Measurements from ENCODE around the gene LGI1.

LGI1 gene

DNA sequence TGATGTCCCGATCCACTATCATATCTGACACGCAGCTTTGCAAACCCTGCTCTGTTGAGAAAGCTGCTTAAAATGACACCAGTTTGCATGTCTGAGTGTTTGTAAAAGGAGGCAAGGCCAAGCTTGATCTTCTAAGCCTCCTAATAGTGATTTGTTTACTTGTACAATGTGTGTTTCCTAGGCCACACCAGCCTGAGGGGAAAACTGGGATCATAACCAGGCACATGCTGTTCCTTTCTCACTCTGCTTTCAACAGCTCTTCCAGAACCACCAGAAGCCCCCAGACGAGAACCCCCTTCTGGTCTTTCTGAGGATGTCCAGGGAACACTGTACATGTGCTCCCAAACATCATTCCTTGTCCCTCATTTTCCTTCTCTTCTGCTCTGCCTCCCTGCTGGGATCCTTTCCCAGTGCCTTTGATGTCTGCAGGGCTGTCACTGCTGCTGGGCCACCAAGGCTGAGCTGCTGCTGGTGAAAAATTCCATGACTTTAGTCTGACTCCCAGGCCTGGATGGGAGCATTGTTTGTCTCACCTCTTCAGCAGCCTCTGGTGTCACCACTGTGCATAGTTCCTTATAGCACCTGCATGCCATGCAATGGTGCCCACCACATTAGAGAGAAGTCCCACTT is 4.0 kb upstream of the LGI1 start:
- DNase-seq = no peak
- in situ Hi-C loops (cut with MboI; ENCODE audit: low pct_unique_long_range_greater_than_20kb, low sequenced_read_pairs) = no loop called here

DNA sequence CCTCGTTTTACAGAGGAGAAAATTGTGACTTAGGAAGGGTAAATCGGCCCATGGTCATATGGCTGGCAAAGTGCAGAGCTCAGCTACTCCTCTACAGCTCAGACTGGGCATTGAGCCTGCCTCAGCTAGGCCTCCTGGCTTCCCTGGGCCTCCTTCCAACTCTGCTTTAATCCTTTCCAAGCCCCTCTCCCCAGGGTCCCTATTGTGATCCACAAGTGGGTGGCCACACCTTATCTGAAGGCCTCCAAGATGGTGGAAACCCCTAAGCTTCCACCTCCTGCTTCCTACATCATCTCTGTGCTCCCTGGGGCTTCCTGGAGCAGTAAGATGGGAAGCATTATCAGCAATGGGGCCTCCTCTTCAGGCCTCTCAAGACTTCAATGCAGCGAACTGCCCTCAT is 3.0 kb upstream of the LGI1 start:
- DNase-seq = no peak
- in situ Hi-C loops (cut with MboI; ENCODE audit: low pct_unique_long_range_greater_than_20kb, low sequenced_read_pairs) = no loop called here

DNA sequence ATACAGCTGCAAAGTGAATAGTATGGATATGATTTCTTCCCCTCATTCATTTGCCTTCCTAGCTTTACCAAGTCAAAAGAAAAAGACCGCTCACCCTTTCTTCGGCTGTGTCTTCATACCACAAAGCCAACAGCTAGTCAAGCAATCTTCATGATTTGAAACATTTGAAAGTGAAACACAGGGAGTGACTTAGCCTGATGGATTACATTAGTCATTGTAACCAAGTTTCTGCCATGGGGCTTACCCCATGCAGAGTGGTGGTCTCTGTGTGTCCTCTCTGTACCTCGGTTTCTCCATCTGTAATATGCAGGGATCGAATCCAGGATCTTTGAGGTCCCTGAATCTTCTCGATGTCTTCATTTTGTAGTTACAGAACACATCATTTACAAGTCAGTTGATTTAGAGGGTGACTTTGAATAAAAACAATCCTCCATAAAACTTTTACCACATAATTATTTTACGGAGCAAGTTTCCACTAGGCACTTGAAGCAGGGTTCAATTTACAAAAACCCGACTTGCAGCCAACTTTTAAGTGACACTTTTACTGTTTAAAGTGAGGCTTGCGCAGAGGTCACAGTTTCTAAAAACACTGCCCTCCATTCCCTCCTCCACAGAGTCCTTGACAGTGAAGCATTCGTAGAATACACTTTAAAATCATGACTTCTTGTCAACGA is 2.2 kb upstream of the LGI1 start:
- no peak for DNase-seq
- in situ Hi-C loops (cut with MboI; ENCODE audit: low pct_unique_long_range_greater_than_20kb, low sequenced_read_pairs) = no loop called here

DNA sequence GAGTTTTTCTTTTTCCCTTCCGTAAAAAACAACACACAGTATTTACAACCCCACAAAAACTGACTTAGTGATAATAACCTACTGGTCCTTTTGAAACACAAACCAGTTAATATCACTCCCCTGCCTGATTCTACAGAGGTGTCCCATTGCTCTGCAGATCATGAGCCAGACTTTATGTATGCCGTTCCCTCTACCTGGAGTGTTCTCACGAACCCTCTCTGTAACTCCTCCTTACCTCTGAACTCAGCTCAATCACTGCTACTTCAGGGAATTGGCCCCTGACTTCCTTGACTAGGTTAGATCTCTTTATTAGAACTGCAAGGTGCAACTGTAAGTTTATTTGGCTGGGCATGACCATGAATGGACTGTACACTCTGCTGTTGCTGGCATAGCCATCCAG is 1.6 kb upstream of the LGI1 start:
- in situ Hi-C loops (cut with MboI; ENCODE audit: low pct_unique_long_range_greater_than_20kb, low sequenced_read_pairs) = no loop called here
- no peak for DNase-seq

DNA sequence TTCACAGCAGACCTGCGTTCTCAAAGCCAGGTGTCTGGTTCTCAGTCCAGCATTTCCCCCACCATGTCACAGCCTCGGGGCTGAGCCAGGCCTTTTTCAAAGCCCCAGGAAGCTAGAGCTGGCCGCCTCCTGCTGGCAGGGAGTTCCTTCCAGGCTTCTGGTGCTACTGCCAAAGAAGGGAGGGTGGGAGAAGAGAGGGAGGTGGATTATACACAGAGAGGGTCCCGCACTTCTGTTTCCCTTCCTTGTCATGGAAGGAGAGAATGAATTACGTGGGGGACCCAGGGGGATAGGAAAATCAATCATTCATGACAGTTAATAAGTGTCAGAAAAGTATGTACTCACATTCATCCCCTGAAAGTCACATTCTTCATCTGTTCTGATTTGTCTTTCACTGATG is 600 bp upstream of the LGI1 start:
- DNase-seq = no peak
- in situ Hi-C loops (cut with MboI; ENCODE audit: low pct_unique_long_range_greater_than_20kb, low sequenced_read_pairs) = no loop called here

DNA sequence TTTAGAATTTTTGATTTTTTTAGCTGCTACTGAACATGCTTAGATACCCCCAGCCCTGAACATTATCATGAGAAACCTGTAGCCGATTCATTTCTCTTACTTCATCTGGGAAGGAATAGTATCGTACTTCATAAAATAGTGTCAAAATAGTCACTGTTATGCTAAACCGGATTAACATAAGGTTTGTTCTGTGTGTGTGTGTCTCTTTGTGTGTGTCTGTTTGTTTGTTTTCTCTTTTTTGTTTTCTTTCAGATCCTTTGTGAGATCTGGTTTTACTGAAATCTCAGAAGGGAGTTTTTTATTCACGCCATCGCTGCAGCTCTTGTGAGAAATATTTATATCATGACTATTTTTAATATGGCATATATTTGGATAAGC is 761 bp downstream of the LGI1 start:
- DNase-seq = no peak
- in situ Hi-C loops (cut with MboI; ENCODE audit: low pct_unique_long_range_greater_than_20kb, low sequenced_read_pairs) = no loop called here

DNA sequence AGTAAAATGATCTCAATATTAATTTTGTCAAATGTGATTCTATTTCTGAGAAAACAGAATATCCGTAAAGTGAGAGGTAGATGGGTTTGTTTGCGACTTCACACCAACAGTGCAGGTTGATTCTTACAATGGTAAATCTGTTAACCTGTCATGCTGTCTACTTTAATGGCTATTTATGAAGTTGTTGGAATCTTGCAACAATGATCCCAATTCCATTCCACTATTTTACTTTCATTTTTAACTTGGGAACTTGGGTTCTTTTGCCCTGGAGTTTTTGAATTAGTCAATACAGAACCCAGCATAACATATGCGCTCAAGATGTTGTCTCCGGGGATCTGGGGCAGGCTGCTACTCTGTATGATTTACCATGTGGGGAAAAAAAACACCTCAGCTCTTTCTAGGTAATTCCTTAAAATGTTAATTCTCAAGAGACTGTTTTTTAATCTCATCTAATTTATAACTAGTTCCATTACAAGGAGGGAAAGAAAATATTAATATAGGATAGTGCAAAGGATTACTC is 1.2 kb downstream of the LGI1 start:
- DNase-seq = no peak
- in situ Hi-C loops (cut with MboI; ENCODE audit: low pct_unique_long_range_greater_than_20kb, low sequenced_read_pairs) = no loop called here

DNA sequence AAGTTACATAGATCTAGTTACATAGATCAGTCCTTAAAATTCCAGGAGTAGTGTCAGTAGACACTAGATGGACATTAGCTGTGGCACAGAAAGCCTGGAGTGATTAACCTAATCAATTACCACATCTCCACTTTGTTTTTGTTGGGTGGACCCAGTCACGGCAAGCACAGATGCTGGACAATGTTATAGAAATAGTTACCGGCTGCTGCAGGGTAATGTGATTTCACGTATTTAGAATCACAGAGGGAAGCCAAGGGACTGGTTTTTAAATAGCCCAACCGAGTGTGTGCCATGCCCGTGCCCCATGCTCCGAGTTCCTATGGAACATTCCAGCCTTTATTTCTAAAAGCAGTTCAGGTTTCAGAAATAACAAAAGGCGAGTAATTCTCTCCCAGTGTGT is 2.8 kb downstream of the LGI1 start:
- in situ Hi-C loops (cut with MboI; ENCODE audit: low pct_unique_long_range_greater_than_20kb, low sequenced_read_pairs) = no loop called here

DNA sequence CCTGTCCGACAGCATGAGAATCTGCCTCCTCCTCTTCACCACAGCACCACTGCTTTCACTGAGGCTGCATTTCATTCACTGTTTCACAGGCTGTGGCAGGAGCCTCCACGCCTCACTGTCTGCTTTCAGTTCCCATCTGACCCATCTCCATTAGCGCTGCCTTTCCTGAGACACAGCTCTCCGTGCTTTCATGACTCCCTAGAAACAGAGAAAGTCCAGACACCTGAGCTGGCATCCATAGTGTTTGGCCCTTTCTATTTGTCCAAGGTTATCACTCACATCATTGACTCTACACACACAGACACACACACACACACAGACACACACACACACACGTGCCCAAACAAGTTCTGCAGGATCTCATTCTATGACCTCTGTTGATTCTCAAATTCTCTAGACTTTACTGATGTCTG is 5.2 kb downstream of the LGI1 start:
- in situ Hi-C loops (cut with MboI; ENCODE audit: low pct_unique_long_range_greater_than_20kb, low sequenced_read_pairs) = no loop called here
- DNase-seq = no peak

More for the DNA sequence above, 2.8 kb downstream of the LGI1 start:
- no peak for DNase-seq

DNA sequence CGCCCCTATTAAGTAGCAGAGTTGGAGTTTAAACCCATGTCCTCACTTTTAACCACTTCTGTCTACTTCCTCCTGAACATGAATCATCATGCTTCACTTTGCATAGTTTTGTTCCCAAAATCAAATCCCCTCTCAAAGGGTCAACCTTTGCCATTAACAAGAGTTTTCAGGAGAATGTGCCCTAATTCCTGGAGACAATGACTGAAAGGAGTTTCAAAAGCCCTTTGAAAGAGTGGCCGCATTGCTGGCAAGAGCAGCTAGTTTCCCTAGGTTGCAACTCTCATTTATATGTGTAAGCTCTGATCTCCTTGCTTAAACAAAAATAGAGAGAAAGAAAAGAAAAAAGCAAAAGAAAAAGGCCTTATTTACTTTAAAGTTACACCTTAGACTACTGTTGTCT is 9.2 kb downstream of the LGI1 start:
- in situ Hi-C loops (cut with MboI; ENCODE audit: low pct_unique_long_range_greater_than_20kb, low sequenced_read_pairs) = no loop called here
- no peak for DNase-seq

DNA sequence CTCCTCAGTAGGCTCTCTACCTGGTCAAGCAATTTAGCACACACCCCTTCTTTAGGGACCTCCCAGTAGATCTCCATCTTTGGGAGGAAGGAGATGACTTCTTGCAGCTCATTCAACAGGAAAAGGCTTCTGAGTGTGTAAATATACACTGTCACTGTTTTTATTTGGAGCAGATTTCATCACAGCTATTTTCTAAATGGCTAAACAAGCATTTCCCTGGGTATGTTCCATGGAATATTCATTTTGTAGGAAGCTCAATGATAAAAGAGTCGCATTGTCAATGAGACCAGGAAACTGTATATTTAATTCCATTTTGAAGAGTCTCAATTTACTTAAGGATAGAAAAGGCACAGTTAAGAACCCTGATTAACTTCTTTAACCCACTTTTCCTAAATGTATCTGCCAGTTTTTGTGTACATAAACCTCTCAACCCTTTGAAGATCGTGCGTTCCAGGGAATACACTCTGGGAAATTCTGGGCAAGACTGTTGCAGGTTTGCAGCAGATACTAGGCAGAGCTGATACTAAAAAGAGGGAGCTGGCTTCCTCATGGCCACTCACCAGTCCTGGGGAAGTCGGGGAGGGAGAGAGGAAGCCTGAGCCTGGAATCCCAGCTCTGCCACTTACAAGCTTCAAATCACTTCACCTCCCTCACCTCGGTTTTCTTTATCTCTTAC is 10.1 kb downstream of the LGI1 start:
- in situ Hi-C loops (cut with MboI; ENCODE audit: low pct_unique_long_range_greater_than_20kb, low sequenced_read_pairs) = no loop called here
- no peak for DNase-seq

DNA sequence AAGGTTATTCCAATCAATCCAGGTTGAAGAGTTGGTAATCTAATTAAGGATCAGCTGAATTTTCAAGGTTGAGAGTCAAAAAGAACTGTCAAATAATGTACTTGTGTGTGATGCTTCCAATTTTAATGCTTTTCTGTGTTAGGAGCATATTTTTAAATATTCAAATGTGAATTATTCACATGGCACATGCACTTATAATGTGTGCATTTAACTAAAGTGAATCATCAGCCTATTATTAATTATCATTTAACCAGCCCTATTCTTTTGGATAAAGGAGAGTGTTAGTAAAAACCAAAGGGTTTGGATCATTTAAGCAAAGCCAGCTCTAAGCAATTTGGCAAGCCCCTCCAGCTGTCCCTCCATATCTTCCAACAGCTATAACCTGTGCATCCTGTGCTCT is 11.2 kb downstream of the LGI1 start:
- in situ Hi-C loops (cut with MboI; ENCODE audit: low pct_unique_long_range_greater_than_20kb, low sequenced_read_pairs) = no loop called here

DNA sequence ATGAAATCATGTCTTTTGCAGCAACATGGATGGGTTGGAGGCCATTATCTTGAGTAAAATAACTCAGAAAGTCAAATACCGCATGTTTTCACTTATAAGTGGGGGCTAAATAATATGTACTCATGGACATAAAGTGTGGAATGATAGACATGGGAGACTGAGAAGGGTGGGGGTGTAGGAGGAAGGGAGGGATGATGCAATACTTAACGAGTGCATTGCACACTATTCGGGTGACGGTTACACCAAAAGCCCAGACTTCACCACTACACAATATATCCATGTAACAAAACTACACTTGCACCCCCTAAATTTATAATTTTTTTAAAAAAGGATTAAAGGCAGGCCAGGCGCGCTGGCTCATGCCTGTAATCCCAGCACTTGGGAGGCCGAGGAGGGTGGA is 13.6 kb downstream of the LGI1 start:
- DNase-seq = no peak
- in situ Hi-C loops (cut with MboI; ENCODE audit: low pct_unique_long_range_greater_than_20kb, low sequenced_read_pairs) = no loop called here

More for the DNA sequence above, 11.2 kb downstream of the LGI1 start:
- no peak for DNase-seq

DNA sequence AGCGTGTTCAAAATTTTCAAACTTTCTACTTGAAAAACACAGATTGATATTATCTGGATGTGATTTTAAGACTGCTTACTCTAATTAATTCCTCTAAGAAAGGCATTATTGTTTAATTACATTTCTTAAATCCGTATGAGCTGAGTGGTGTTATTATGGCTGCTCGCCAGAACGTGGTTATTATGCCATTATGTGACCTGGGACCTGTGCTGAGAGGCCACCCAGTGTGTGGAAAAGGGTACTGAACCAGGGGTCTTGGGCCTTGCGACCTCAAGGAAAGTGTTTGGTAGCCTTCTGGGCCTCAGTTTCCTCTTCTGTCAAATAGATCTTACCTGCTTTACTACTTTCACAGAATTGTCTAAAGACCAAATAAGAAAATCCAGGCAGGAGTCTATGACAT is 15.4 kb downstream of the LGI1 start:
- in situ Hi-C loops (cut with MboI; ENCODE audit: low pct_unique_long_range_greater_than_20kb, low sequenced_read_pairs) = no loop called here
- no peak for DNase-seq

DNA sequence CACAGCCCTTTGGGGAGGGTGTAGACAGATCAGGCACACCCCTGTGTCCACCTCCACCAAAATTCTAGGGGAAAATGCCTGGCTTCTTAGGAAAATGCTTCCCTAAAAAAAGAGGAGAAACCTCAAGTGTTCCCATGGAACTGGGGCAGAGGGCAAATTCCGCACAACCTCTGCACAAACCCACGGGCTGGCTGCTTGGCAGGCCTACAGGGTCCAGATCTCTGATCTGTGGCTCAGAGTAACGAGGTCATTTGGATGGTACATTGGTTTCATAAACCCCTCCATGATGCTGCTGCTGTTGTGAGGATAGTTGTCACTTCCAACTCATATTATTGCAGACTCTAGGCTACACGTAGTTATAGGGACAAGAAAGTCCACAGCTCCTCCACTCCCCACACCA is 16.0 kb downstream of the LGI1 start:
- in situ Hi-C loops (cut with MboI; ENCODE audit: low pct_unique_long_range_greater_than_20kb, low sequenced_read_pairs) = no loop called here

DNA sequence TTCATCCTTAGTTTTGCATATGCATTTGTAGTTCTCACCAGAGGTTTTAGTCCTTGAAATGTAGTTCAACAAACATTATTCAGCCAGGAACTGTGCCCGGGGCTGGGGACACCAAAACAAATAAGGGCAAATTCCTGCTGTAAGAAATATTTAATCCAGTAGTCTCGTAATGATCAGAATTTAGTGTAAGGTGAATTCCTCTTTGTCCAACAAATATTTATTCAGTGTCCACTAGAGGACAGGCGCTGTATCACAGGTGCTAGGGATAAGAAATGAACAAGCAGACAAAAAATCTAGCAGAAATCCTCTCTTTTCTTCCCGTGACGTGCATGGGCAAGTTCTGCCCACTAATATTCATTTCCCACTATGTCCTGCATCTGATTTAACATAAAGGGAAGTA is 17.6 kb downstream of the LGI1 start:
- in situ Hi-C loops (cut with MboI; ENCODE audit: low pct_unique_long_range_greater_than_20kb, low sequenced_read_pairs) = no loop called here
- DNase-seq = no peak

More for the DNA sequence above, 16.0 kb downstream of the LGI1 start:
- DNase-seq = no peak

DNA sequence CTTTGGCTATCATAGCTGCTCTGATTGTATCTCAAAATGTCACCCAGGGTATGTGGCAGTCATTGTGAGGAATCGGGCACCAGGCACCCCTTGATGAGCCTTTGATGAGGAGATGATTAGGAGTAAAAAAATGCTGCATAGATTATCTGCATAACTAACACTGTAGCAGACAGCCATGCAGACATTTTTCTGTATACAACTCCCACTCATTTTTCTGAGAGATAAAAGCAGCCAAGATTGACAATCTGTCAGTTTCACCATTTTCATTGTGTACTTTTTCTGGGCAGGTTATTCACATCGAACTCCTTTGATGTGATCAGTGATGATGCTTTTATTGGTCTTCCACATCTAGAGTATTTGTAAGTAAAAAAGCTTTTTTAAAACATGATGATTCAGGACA is 19.4 kb downstream of the LGI1 start:
- in situ Hi-C loops (cut with MboI; ENCODE audit: low pct_unique_long_range_greater_than_20kb, low sequenced_read_pairs) = no loop called here
- DNase-seq = no peak

DNA sequence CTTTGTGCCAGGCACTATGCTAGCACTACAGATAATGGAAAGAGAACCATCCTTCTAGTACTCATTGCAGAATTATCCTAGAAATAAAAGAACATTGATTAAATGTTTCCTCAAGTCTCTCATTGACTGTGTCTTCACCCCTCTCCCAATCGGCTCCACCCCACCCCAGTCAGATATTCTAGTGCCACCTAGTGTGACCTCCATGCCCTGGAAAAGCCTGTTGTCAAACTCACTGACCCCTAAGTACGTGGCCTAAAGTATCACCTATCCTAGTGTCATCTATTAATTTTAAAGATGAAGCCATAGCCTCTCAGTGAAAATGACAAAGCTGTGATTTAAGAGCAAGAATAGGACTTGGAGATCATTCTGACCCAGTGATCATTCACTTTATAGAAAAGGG is 26.3 kb downstream of the LGI1 start:
- DNase-seq = no peak
- in situ Hi-C loops (cut with MboI; ENCODE audit: low pct_unique_long_range_greater_than_20kb, low sequenced_read_pairs) = no loop called here

DNA sequence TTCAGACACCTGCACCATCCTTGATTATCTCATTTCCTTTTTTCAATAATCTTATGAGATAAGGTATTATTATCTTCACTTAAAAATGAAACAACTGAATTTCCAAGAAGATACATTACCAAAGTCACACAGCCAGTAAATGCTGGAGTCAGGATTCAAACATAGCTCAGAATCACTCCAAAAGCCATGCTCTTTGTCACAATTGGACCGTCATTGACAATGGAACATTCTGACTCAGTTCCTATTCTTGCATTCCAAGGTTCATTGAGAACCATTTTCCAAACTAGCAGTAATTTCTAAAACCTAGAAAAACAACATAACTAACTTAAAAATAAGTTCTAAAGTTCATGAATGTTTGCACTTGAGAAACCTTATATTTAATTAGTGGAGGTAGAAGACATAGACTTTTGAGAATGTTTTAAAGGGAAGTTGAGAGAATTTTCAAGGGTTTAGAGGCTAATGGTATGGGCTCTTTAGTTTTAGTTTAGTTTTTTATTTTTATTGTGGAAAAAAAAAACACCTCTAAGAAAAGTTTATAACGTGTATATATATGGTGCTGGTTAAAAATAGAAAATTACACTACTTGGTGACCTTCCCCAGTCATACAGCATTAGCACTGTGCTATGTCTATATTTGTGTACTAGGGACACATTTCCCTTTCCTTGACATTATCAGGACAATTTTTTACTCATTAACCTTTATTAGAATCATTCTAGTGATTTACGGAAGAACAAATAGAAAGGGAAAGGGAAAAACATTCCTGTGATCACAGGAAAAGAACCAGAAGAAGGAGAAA is 30.9 kb downstream of the LGI1 start:
- no peak for DNase-seq
- in situ Hi-C loops (cut with MboI; ENCODE audit: low pct_unique_long_range_greater_than_20kb, low sequenced_read_pairs) = no loop called here

DNA sequence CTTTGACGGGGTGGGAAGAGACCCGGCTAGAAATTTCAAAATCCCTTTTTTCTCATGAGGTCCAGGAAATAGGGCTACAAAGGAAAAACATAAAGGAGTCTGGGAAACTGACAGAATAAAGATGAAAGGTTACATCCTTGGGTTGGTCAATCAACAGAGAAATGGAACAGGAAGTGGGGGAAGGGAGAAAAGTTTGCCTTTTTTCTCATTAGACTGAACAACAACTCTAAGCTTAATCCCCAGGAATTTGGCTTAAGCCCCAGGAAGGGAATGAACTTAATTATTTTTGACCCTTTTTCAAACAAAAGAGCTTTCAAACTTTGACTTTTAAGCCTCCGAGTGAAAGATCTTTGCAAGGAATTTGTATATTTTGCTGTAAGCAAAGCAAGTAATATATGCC is 32.7 kb downstream of the LGI1 start:
- in situ Hi-C loops (cut with MboI; ENCODE audit: low pct_unique_long_range_greater_than_20kb, low sequenced_read_pairs) = no loop called here
- no peak for DNase-seq
